HK-2 (cell line): ENCODE results near the gene LNPK.
"Not testable (repeated sequence)": the region's sequence is repeated elsewhere in the genome, so short reads cannot be mapped to it uniquely, and the experiment has no call there.

Source experiments
- DNase-seq: peaks from one replicate; pipeline ENCODE4 v3.0.0-alpha.2; 2018; ENCODE audit not compliant: unreplicated experiment

Gene LNPK

DNA sequence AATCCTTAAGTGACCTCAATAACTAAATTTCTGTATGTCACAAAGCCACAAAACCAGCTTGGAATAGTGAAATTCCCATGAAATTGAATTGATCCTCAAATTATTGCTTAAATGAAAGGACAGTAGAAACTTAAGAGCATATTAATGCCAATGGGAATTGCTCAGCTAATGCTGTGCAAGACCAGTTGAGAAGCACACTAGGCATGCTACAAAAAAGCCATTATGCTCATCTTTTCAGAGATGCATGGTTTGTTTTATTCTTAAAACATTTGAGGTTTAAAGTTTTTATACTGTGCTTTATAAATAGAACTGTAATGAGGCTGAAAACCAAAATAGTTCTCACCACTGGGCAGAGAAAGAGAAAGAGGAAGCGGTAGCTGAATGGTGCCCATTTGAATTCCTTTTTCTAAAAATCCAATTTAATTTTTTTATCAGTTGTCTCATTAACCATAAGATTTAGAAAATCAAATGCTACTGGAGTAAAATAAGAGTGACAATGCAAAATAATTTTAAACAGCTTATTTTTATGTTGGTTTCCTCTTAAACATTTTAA, 98.6 kb downstream of the LNPK start:
- no peak for DNase-seq

GRCh38 chr2:175895957-175896356, 106.1 kb downstream of the LNPK start:
- not testable (repeated sequence) for DNase-seq

DNA sequence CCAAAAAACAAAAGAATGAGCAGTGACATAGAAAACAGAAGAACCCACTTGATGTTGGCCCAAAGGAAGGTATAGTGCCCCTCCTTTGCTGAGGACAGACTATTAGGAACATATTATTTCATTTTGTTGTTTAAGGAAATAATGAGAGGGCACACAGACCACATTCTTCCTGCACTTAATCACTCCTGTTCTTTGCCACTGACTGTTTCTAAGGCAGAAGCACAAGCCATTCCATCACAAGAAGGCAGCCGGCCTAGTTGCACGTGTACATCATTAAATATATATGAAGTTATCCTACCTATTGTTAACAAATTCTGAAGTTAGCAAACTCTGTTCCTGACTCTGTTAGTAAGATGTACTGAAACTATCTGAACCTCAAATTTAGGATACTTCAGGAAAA, 110.0 kb downstream of the LNPK start:
- no peak for DNase-seq

DNA sequence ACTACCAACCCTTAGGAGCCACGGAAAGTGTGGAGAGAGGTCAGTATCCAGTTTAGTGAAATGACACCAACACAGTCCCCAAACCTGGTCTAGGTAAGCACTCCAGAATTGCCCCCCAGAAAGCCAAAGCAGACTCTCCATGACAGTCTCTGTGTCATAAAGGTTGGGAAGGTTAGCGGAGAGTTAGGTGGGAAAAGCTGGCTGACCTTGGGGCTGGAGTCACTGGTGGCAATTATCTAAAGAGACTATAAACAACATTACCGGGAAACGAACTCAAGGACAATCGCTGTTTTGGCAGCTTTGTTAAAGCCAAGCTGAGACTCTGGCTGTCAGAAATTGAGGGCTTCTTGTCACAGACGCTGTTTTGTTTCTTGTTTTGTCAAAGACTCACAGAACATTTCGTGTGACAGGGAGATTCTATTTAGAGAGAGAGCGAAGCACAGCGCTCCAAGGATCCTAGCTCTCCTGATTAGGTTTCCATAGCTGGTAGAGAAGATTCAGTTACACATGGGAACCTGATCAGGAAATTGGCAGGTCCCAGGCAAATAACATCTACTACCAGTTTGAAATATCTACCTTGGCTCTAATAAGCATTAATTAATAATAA, 111.3 kb downstream of the LNPK start:
- DNase-seq = no peak

DNA sequence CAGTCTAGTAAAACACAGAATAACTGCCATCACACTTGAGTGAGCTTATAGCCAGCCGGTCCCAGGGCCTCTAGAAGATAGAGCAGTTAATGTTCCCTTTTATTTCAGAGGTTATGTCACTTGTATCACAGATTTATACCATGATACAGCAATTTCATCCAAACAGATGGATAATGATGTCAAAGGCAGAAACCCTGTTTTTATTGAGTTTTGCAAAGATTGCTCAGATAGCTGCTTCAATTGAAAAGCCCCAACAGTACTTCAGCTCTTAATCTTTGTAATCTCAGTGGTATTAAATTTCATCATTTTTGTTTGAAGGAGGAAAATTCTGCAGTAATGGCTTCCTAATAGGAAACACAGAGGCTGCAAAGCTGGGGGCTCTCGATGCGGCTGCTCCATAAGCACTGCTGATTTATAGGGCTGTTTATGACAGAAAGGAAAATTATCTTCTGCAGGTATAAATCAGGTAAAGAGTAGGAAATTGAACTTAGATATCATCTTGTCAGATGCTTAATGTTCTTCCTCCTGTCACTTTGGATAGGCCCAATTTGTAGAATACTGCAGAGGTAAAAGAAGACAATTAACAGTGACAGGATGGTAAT, 112.3 kb downstream of the LNPK start:
- no peak for DNase-seq

DNA sequence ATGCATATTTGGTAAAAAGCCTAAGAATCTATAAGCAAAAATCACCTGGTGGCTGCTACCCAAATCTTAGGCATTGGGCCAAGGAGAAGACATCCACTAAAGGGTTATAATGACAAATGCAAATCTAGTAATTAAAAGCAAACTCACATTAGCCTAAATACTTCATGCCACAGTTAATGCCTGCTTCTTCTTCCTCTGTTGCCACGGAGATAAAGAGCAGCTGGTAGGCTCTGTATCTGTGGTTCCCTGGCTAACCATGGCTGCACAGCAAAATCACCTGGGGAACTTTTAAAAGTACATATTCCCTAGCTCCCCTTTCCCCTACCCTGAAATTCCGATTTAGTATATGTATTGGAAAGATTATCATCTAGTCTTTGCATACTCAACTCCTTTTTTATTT, 114.3 kb downstream of the LNPK start:
- no peak for DNase-seq

DNA sequence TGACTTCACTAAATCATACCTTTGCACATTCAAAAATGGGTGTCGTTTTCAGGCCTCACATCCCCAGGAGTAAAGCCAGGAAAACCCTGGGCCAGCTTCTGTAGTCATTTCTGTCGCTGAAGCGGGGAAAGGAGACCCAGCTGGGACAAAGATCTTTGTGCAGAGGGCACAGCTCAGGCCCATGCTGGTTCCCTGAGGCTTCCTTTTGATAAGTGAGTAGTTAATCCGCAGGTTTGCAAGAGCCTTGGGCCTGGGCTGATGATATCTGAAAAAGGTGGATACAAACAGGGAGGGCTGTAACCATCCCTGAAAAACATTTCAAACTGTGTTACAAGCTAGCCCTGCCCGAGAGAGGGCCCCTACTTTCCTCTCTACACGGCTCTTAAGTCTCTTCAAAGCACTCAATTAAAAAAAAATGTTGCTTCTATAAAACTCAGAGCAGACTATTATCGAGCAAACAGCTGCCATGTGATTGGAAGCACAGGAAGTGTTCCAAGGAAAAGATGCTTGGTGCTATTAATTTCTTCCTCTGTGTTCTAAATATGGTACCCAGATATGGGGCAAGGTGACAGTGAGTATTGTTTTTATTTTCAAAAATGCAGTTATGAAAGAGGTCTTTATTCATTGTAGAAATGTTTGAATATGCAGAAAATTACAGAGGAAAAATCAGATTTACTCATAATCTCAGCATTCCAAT, 117.2 kb downstream of the LNPK start:
- DNase-seq = no peak

DNA sequence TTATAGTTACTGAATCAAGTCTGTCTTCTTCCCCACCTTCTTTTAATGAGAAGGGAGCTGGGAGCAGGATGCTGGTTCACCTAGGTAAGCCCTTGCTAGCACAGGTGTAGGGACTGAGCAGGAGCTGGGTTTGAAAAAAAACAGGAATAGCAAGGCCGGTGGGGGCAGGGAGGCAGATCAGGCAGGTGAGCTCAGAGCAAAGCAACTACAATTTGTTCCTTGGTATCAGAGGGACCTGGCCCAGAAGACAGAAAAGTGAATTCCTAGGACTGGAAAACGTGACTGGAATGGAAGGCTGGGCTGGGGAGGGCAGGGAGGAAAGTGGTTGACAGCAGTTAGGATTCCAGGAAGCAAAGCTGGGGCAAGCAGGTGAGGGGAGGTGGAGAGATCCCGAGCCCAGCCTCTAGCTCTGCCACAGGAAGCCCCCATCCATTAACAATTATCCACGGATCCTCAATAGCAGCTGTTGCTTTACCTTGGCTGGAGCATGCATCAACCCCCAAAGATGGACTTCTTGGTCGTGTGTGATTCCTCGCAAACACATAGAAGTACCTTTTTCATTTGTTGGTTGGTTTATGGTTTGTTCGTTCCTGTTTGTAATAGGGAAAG, 118.4 kb downstream of the LNPK start:
- DNase-seq = no peak

- DNase-seq = no peak
These were observed 122.4 kb downstream of the LNPK start for GRCh38 chr2:175879679-175880078.

- no peak for DNase-seq
These were observed 124.1 kb downstream of the LNPK start for GRCh38 chr2:175877845-175878544.

- DNase-seq = no peak
These were observed 127.8 kb downstream of the LNPK start for GRCh38 chr2:175874291-175874690.
